HepG2 (cell line): ENCODE results near the gene TNFRSF18. TPM values are rescaled to one million over a fixed set of nuclear protein-coding genes. Genes with fewer than 3 reads are reported as not detected.

Experiments
- ATAC-seq: fragments of 200-7000 bp; cut with Tn5 transposase; 3 replicates; pipeline ENCODE4 v1.9.1; 2020; ENCODE audit warnings: mild to moderate bottlenecking, moderate library complexity
- BruUV-seq: library from RNA; stranded (reverse); fragments of 400-500 nt; replicated peaks from 2 replicates; lab custom pipeline; 2021; lab: Mats Ljungman, UMichigan
- CTCF ChIA-PET: fragments of 300-600 bp; formaldehyde crosslinking; extraction: SDS; loops from one replicate; lab custom pipeline; 2021; ENCODE audit warnings: low total read pairs, inconsistent platforms, low intra/inter-chr PET ratio; lab: Yijun Ruan, JAX
- POLR2A ChIA-PET: fragments of 350-600 bp; sonication (Branson Sonifier 250); formaldehyde crosslinking; loops from one replicate; lab custom pipeline; 2020; ENCODE audit warnings: antibody characterized with exemption, inconsistent platforms; lab: Yijun Ruan, JAX
- DNase-seq: peaks from one replicate; pipeline ENCODE4 v3.0.0-alpha.2; 2015; ENCODE audit warnings: low spot score
- FAIRE-seq: peaks from 3 replicates; lab custom pipeline; 2011; peaks lifted over from hg19 to GRCh38; lab: Jason Lieb, UNC
- H2AFZ ChIP-seq: one replicate; pipeline ENCODE4 v1.6.1; 2011; ENCODE audit warnings: low read length, inconsistent platforms
- H3K27ac ChIP-seq: fragments of 300-600 bp; 3 replicates; pipeline ENCODE4 v1.8.0; 2011; ENCODE audit warnings: mixed run types, mild to moderate bottlenecking, mixed read lengths, low read length, inconsistent platforms; ENCODE audit not compliant: insufficient read depth; ENCODE audit errors: extremely low read length
- H3K27me3 ChIP-seq, 2 experiments: fragments of 200-600 bp in 1 of 2; 2 replicates in 1 of 2; 3 replicates in 1 of 2; pipeline versions ENCODE4 v1.6.0 to v1.8.0; 2011; ENCODE audit warnings: low read length in 2 of 2, mild to moderate bottlenecking in 2 of 2, moderate library complexity in 2 of 2, inconsistent platforms in 1 of 2; ENCODE audit not compliant: insufficient read depth in 2 of 2, control insufficient read depth in 1 of 2
- H3K36me3 ChIP-seq, 2 experiments: fragments of 200-600 bp in 1 of 2; replicated peaks in 1 of 2; 2 replicates in 1 of 2; 3 replicates in 1 of 2; pipeline versions ENCODE4 v1.5.1 to v1.8.0; 2011; ENCODE audit warnings: low read length in 2 of 2, inconsistent platforms in 1 of 2; ENCODE audit not compliant: insufficient read depth in 2 of 2, control insufficient read depth in 1 of 2
- H3K4me1 ChIP-seq: 2 replicates; pipeline ENCODE4 v1.5.1; 2012; ENCODE audit warnings: low read length, inconsistent platforms; ENCODE audit not compliant: insufficient read depth
- H3K4me2 ChIP-seq: 2 replicates; pipeline ENCODE4 v1.6.0; 2011; ENCODE audit warnings: low read depth, low read length, inconsistent platforms
- H3K4me3 ChIP-seq, 3 experiments: fragments of 200-600 bp in 1 of 3; sonication (generic), shearing (Covaris generic) in 1 of 3; replicated peaks in 1 of 3; 2 replicates each; pipeline ENCODE4 v1.5.1; 2011 to 2016; ENCODE audit warnings: low read length in 3 of 3, inconsistent platforms in 2 of 3, low read depth in 2 of 3, mild to moderate bottlenecking in 2 of 3, control low read depth in 1 of 3, mixed read lengths in 1 of 3; ENCODE audit not compliant: insufficient read depth in 1 of 3
- H3K79me2 ChIP-seq: one replicate; pipeline ENCODE4 v1.6.1; 2011; ENCODE audit warnings: low read length, inconsistent platforms; ENCODE audit not compliant: insufficient read depth
- H3K9ac ChIP-seq: 2 replicates; pipeline ENCODE4 v1.6.0; 2011; ENCODE audit warnings: mild to moderate bottlenecking, low read depth, low read length, inconsistent platforms; ENCODE audit not compliant: insufficient read depth
- H3K9me3 ChIP-seq: 2 replicates; pipeline ENCODE4 v1.5.1; 2012; ENCODE audit warnings: mild to moderate bottlenecking, low read length
- H4K20me1 ChIP-seq: 2 replicates; pipeline ENCODE4 v1.6.0; 2011; ENCODE audit warnings: inconsistent platforms, mild to moderate bottlenecking, low read length, moderate library complexity; ENCODE audit not compliant: insufficient read depth
- CC2D1A ChIP-seq: sonication (generic); formaldehyde crosslinking; IDR thresholded peaks from 2 replicates; pipeline ENCODE4 v1.8.1; 2023; ENCODE audit warnings: mild to moderate bottlenecking, missing genetic modification reagents
- IRF2 ChIP-seq: IDR thresholded peaks from 2 replicates; pipeline ENCODE4 v1.6.1; 2018; ENCODE audit warnings: missing genetic modification reagents, missing compliant biosample characterization
- ZNF496 ChIP-seq: sonication (generic); formaldehyde crosslinking; IDR thresholded peaks from 2 replicates; pipeline ENCODE4 v1.8.1; 2023; ENCODE audit warnings: mild to moderate bottlenecking, moderate library complexity, missing genetic modification reagents; ENCODE audit not compliant: insufficient replicate concordance
- ZNF737 ChIP-seq: sonication (generic); formaldehyde crosslinking; IDR thresholded peaks from 2 replicates; pipeline ENCODE4 v1.5.0; 2020; ENCODE audit warnings: missing genetic modification reagents, mild to moderate bottlenecking, borderline replicate concordance
- WGBS: methylation state at CpG from one replicate; pipeline ENCODE4 v1.1.6; 2017; ENCODE audit warnings: low lambda C conversion rate; 5-methylcytosine and 5-hydroxymethylcytosine counted together
- in situ Hi-C: cut with HindIII; loops from 2 replicates; pipeline ENCODE4 v1.10.0; 2017; ENCODE audit warnings: low pct_unique_long_range_greater_than_20kb; ENCODE audit not compliant: extremely low pct_ligation_motif_present
- intact Hi-C: fragments of 100-400 bp; cut with micrococcal nuclease; formaldehyde crosslinking; loops from one replicate; pipeline ENCODE4 v1.10.0; 2022; ENCODE audit not compliant: unreplicated experiment
- polyA plus RNA-seq, 8 experiments: library from polyadenylated mRNA; depleted of rRNA in 3 of 8; stranded (reverse) in 7 of 8; unstranded in 1 of 8; fragments of >200 nt; fragmentation: Illumina TruSeq in 4 of 8; extraction: Trizol in 4 of 8; gene quantifications; 2 replicates each; pipeline versions ENCODE4 v1.2.1 to v1.2.3, GENCODE V29; 2011 to 2016; ENCODE audit warnings: low read depth in 4 of 8, missing spikeins in 1 of 8, mixed read lengths in 1 of 8; ENCODE audit not compliant: insufficient read depth in 1 of 8
- total RNA-seq, 5 experiments: library from RNA; depleted of rRNA; stranded (reverse); fragments of >200 nt; fragmentation: Illumina TruSeq; extraction: Trizol; gene quantifications; 2 replicates each; pipeline ENCODE4 v1.2.3, GENCODE V29; 2016; ENCODE audit warnings: low read depth in 1 of 5
- TF ChIP-seq, protein P1 (sequence below): sonication (generic); formaldehyde crosslinking; IDR thresholded peaks from 2 replicates; pipeline ENCODE4 v1.8.0; 2022; ENCODE audit warnings: mild to moderate bottlenecking, missing genetic modification reagents
- TF ChIP-seq, protein P2 (sequence below): sonication (generic); formaldehyde crosslinking; IDR thresholded peaks from 2 replicates; pipeline ENCODE4 v1.5.0; 2020; ENCODE audit warnings: mild to moderate bottlenecking, missing genetic modification reagents
- TF ChIP-seq, protein P3 (sequence below): sonication (generic); formaldehyde crosslinking; IDR thresholded peaks from 2 replicates; pipeline ENCODE4 v1.5.0; 2020; ENCODE audit warnings: mild to moderate bottlenecking, missing genetic modification reagents

TNFRSF18 gene
- total and polyA plus RNA-seq, 2 of the 13 experiments (the other 11 are each of a cell fraction or from before 2014, with no cell fraction given) = not detected

DNA sequence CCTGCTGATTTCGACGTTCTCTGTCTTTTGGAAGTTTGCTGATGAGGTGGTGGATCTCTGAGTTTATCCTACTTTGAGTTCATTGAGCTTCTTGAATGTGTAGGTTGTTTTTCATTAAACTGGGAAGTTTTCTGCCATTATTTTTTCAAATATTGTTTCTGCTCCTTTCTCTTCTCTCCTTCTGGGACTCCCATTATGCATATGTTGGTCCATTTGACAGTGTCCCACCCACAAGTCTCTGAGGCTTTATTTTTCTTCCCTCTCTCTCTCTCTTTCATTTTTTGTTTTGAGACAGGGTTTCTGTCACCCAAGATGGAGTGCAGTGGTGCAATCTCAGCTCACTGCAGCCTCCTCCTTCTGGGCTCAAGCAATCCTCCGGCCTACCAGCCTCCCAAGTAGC is 11.7 kb downstream of the TNFRSF18 start (continued):
- TF ChIP-seq, protein P1, sequence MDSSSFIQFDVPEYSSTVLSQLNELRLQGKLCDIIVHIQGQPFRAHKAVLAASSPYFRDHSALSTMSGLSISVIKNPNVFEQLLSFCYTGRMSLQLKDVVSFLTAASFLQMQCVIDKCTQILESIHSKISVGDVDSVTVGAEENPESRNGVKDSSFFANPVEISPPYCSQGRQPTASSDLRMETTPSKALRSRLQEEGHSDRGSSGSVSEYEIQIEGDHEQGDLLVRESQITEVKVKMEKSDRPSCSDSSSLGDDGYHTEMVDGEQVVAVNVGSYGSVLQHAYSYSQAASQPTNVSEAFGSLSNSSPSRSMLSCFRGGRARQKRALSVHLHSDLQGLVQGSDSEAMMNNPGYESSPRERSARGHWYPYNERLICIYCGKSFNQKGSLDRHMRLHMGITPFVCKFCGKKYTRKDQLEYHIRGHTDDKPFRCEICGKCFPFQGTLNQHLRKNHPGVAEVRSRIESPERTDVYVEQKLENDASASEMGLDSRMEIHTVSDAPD = no peak
- no peak for TF ChIP-seq ZNF737 (CRISPR knock-in tag)
- TF ChIP-seq, protein P2, sequence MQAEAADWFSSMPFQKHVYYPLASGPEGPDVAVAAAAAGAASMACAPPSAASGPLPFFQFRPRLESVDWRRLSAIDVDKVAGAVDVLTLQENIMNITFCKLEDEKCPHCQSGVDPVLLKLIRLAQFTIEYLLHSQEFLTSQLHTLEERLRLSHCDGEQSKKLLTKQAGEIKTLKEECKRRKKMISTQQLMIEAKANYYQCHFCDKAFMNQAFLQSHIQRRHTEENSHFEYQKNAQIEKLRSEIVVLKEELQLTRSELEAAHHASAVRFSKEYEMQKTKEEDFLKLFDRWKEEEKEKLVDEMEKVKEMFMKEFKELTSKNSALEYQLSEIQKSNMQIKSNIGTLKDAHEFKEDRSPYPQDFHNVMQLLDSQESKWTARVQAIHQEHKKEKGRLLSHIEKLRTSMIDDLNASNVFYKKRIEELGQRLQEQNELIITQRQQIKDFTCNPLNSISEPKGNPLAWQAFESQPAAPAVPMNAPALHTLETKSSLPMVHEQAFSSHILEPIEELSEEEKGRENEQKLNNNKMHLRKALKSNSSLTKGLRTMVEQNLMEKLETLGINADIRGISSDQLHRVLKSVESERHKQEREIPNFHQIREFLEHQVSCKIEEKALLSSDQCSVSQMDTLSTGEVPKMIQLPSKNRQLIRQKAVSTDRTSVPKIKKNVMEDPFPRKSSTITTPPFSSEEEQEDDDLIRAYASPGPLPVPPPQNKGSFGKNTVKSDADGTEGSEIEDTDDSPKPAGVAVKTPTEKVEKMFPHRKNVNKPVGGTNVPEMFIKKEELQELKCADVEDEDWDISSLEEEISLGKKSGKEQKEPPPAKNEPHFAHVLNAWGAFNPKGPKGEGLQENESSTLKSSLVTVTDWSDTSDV (CRISPR knock-in tag) = no peak

DNA sequence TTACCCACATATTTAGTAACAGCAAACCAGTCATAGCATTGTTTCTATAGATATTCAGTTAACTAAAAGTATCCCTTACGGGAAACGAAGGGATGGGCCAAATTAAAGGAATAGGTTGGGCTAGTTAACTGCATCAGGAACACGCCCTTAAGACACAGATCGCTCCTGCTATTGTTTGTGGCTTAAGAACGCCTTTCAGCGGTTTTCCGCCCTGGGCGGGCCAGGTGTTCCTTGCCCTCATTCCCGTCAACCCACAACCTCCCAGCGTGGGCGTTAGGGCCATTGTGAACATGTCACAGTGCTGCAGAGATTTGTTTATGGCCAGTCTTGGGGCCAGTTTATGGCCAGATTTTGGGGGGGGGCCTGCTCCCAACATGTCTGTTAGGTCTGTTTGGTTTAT is 14.7 kb downstream of the TNFRSF18 start:
- Histone ChIP-seq H3K4me1 (no peaks in the 10 kb centered on the region), H3K4me2 (no peak overlapping the region), H3K79me2 (no peaks in the 10 kb centered on the region), H2AFZ (no peak overlapping the region), H3K36me3 (no peaks in the 10 kb centered on the region), H3K27me3 (peaks cover 3 to 14% of the 10 kb centered on the region in 2 experiments; a peak in 4 of 5 replicates), H3K4me3 (no peak overlapping the region), H4K20me1 (no peaks in the 10 kb centered on the region), H3K27ac (no peak overlapping the region), H3K9ac (no peak overlapping the region), H3K9me3 (peaks cover 11% of the 10 kb centered on the region)
- ChIA-PET POLR2A (no interaction called here), CTCF (no interaction called here)
- no peak for ATAC-seq
- no TSS peak for BruUV-seq
- no peak for TF ChIP-seq IRF2
- TF ChIP-seq CC2D1A (CRISPR knock-in tag) = no peak
- no peak for TF ChIP-seq ZNF496 (CRISPR knock-in tag)
- TF ChIP-seq, protein P3, sequence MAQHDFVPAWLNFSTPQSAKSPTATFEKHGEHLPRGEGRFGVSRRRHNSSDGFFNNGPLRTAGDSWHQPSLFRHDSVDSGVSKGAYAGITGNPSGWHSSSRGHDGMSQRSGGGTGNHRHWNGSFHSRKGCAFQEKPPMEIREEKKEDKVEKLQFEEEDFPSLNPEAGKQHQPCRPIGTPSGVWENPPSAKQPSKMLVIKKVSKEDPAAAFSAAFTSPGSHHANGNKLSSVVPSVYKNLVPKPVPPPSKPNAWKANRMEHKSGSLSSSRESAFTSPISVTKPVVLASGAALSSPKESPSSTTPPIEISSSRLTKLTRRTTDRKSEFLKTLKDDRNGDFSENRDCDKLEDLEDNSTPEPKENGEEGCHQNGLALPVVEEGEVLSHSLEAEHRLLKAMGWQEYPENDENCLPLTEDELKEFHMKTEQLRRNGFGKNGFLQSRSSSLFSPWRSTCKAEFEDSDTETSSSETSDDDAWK (CRISPR knock-in tag) = no peak
- in situ Hi-C loops = no loop called here
- no peak for DNase-seq
- intact Hi-C loops = no loop called here
- no peak for FAIRE-seq
- 34% methylated on average over 10 of the region's 11 CpGs for WGBS
